ENCODE measurements around the gene GGNBP2. TPM values are rescaled to one million over a fixed set of nuclear protein-coding genes. Genes with fewer than 3 reads are reported as not detected.
A peak's percentile ranks its signal among the peaks of the same experiment; 100 is the strongest.
"Not testable (repeated sequence)": the region's sequence is repeated elsewhere in the genome, so short reads cannot be mapped to it uniquely, and the experiment has no call there.

The GGNBP2 gene
- total RNA-seq, 1 donor from 2014 or later, result 41.7 TPM

GRCh38 chr17:36600936-36601302 lies 56.2 kb downstream of the GGNBP2 start:
- Histone ChIP-seq H3K4me3 (peak overlapping the region; percentile 89), H3K4me1 (peaks cover 37% of the 10 kb centered on the region), H3K36me3 (peaks cover 2% of the 10 kb centered on the region), H3K27me3 (ENCODE audit: low read depth) (no peaks in the 10 kb centered on the region), H3K9me3 (replicated peaks) (no peaks in the 10 kb centered on the region), H3K27ac (replicated peaks) (peak overlapping the region; percentile 90)
- TF ChIP-seq CTCF (IDR thresholded peaks at IDR 0.05; ENCODE audit: borderline replicate concordance), result no peak
- intact Hi-C loops (cut with micrococcal nuclease), result no loop called here
- no peak for DNase-seq

- Histone ChIP-seq H3K4me1 (peaks cover 37% of the 10 kb centered on the region), H3K27ac (replicated peaks) (peak within 1 kb of the TSS; percentile 90), H3K27me3 (ENCODE audit: low read depth) (no peaks in the 10 kb centered on the region), H3K36me3 (peaks cover 2% of the 10 kb centered on the region), H3K9me3 (replicated peaks) (no peaks in the 10 kb centered on the region), H3K4me3 (peak within 1 kb of the TSS; percentile 89)
- no peak for TF ChIP-seq CTCF (IDR thresholded peaks at IDR 0.05; ENCODE audit: borderline replicate concordance)
- DNase-seq, result peak; percentile 94
- intact Hi-C loops (cut with micrococcal nuclease), result no loop called here
Observed at GRCh38 chr17:36601303-36602029, 56.7 kb downstream of the GGNBP2 start, which contains the start of gene MRM1. TSS of gene MRM1 (plus strand) at chr17:36601583. CDS start at chr17:36601811, 228 bp downstream.

GRCh38 chr17:36602030-36602748 lies 57.5 kb downstream of the GGNBP2 start:
- Histone ChIP-seq H3K27ac (replicated peaks) (peak overlapping the region; percentile 90), H3K4me3 (peak overlapping the region; percentile 89), H3K4me1 (peaks cover 37% of the 10 kb centered on the region), H3K27me3 (ENCODE audit: low read depth) (no peaks in the 10 kb centered on the region), H3K9me3 (replicated peaks) (no peaks in the 10 kb centered on the region), H3K36me3 (peaks cover 2% of the 10 kb centered on the region)
- intact Hi-C loops (cut with micrococcal nuclease), result no loop called here
- no peak for DNase-seq
- TF ChIP-seq CTCF (IDR thresholded peaks at IDR 0.05; ENCODE audit: borderline replicate concordance), result no peak

GRCh38 chr17:36602924-36603384 lies 58.2 kb downstream of the GGNBP2 start:
- peak; percentile 78 for TF ChIP-seq CTCF (IDR thresholded peaks at IDR 0.05; ENCODE audit: borderline replicate concordance)
- no peak for DNase-seq
- Histone ChIP-seq H3K9me3 (replicated peaks) (no peaks in the 10 kb centered on the region), H3K27me3 (ENCODE audit: low read depth) (no peaks in the 10 kb centered on the region), H3K4me1 (peaks cover 37% of the 10 kb centered on the region), H3K4me3 (peak overlapping the region; percentile 89), H3K27ac (replicated peaks) (no peak overlapping the region), H3K36me3 (peaks cover 2% of the 10 kb centered on the region)
- intact Hi-C loops (cut with micrococcal nuclease), result no loop called here

GRCh38 chr17:36605028-36605427 lies 60.3 kb downstream of the GGNBP2 start:
- H3K9me3 ChIP-seq (replicated peaks); H3K36me3 ChIP-seq; H3K27me3 ChIP-seq (ENCODE audit: low read depth); DNase-seq; intact Hi-C loops (cut with micrococcal nuclease); H3K4me3 ChIP-seq; H3K27ac ChIP-seq (replicated peaks): not testable (repeated sequence)
- H3K4me1 ChIP-seq, result peaks cover 46% of the 10 kb centered on the region

GRCh38 chr17:36608280-36608679 lies 63.6 kb downstream of the GGNBP2 start:
- Histone ChIP-seq H3K4me1 (peaks cover 19% of the 10 kb centered on the region), H3K27me3 (ENCODE audit: low read depth) (peaks cover 2% of the 10 kb centered on the region), H3K27ac (replicated peaks) (no peak overlapping the region), H3K36me3 (no peaks in the 10 kb centered on the region), H3K9me3 (replicated peaks) (no peaks in the 10 kb centered on the region), H3K4me3 (no peak overlapping the region)
- intact Hi-C loops (cut with micrococcal nuclease), result no loop called here
- no peak for TF ChIP-seq CTCF (IDR thresholded peaks at IDR 0.05; ENCODE audit: borderline replicate concordance)
- no peak for DNase-seq
